GM11168 (cell line): Measurements from ENCODE around the gene MTHFD2.
"Not testable (repeated sequence)": the region's sequence is repeated elsewhere in the genome, so short reads cannot be mapped to it uniquely, and the experiment has no call there.

Experiments used
- in situ Hi-C: fragments of 300-500 bp; cut with MboI; formaldehyde crosslinking; loops from one replicate; pipeline ENCODE4 v1.12.0; 2022; ENCODE audit warnings: low sequenced_read_pairs; ENCODE audit not compliant: unreplicated experiment

MTHFD2 gene

DNA sequence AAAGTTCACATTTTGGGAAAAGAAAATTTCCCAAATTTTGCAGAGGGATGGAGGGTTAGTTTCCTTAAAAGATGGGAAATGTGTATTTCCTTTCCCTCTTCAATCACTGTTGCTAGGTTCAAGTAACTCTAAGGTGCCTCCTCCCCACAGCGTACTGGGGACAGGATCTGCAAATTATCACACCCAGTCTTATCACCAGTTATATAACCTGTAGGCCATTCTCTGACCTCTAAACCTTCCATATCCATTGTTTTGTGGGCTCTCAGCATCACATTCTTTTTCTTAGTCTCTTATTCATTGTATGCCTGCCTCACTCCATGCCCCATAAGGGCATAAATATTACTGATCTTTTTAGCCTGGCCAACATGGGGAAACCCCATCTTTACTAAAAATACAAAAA lies 3.6 kb upstream of the MTHFD2 start:
- in situ Hi-C loops: no loop called here

DNA sequence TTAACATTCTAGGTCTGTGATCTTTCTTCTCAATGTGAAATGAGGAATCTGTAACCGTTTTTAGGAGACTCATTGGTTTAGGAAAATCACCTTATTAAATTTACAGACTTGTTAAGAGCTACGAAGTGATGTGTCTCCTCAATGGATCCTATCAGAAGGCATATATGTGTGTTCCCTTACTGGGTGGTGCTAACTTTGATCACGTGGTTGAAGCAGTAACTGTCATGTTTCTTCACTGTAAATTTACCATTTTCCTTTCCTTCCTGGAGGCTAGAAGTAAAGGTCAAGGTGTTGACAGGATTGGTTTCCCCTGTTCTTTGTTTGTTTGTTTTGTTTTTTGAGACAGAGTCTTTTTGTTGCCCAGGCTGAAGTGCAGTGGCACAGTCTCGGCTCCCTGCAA lies 1.4 kb upstream of the MTHFD2 start:
- in situ Hi-C loops: no loop called here

DNA sequence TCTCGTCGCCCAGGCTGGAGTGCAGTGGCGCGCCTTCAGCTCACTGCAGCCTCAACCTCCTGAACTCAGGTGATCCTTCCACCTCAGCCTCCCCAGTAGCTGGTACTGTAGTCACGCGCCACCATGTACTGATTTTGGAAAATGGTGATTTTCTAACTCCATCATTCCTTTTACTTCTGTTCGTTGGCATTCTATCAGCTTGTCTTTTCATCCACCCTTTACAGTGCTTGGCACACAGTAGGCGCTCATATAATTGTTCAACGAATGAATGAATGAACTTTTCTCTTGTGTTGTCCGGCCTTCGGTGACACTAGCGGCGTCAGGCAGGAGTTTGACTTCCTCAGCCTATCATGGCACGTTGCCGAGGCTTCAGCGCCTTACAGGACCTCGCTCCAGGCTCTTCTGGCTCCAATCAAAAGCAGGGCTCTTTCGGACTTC lies 373 bp upstream of the MTHFD2 start:
- in situ Hi-C loops: no loop called here

DNA sequence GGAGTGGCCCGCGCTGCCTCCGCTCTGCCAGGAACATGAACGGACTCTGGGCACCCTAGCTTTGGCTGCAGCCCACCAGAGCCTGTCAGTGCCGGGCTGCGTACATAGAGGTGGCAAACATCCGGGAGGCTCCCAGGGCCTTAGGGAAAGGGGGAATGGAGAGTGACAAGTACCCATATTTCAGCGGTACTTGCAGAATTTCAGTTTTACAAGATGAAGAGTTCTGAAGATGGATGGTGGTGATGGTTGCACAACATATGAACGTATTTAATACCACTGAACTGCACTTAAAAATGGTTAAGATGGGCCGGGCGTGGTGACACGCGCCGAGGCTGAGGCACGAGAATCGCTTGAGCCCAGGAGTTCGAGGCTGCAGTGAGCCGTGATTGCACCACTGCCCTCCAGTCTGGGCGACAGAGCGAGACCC lies 873 bp downstream of the MTHFD2 start:
- in situ Hi-C loops: no loop called here

DNA sequence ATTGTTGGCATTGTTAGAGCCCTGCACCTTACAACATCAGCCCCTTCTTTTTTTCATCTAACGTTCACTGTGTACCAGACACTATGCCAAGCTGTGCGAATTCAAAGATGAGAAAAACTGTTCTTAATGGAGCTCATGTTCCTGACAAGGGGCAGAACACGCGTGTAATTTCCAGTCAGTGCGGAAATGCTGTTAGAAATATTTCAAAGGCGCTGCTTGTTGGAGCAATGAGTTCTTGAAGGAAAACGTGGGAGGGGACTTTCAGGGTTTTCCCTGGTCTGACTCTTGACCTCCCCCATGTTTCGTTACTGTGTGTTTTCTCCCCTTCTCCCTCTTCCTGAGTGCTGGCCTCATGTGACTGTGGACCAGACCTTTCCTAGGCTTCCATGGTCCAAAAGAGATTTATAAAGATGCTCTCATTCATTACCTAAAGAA lies 1.5 kb downstream of the MTHFD2 start:
- in situ Hi-C loops: no loop called here

DNA sequence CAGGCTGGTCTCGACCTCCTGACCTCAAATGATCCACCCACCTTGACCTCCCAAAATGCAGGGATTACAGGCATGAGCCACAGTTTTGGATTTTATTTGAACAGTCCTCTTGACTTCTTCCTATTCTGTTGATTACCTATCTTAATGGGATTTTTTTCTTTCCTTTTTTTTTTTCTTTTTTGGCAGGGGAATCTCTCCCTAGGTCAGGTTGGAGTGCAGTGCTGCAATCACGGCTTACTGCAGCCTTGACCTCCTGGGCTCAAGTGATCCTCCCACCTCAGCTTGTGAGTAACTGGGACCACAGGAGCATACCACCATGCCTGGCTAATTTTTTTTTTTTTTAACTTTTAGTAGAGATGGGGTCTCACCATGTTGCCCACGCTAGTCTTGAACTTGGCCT lies 2.8 kb downstream of the MTHFD2 start:
- in situ Hi-C loops: no loop called here

DNA sequence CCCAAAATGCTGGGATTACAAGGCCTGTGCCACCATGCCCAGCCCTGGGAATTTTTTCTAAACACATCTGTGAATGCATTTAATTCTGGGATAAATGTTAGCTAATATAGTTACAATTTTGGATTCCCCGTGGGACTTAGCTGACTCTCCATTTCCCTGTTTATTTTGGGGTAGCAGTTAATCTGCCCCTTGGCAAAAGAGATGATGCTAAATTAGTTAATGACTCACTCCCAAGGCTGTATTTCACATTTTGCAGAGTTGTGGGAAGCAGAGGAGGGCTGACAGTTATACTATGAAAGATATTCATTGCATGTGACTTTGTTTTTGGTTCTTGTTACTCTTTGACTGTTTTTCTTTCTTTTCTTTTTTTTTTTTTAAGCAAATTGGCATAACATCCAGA lies 3.2 kb downstream of the MTHFD2 start:
- in situ Hi-C loops: no loop called here

DNA sequence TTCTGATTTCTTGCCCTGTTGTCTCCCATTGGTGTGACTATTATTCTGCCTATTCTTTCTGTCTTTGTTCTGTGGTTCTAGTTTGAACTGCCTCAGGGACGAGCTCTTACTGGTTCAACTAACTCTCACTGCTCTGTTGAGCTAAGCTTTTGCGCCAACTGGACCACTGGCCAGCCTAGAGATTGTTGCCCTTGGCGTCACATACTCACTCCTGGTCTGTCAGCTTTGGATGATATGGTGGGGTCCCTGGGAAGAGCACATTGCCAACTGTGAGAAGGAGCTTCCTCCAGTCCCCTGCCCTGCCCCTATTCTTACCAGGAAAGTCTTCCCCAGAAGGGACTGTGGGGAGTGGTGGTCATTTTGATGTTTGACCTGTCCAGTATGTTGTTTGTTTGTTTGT lies 6.0 kb downstream of the MTHFD2 start:
- in situ Hi-C loops: no loop called here

DNA sequence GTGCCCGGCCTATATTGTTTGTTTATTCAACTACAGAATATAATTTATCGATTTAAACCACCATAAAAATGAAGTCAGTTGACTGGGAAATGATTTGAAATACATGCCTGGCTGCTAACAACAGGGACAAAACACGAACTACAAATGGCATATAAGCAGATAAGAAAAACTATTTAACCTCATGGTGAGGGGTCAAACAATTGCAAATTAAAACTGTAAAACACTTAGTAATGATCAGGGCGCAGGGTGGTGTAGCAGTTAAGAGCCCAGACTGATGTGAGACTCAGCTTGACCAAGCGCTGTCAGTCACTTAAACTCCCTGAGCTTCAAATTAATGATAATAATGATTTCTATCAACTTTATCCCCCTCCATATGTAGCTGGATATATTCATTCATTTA lies 6.7 kb downstream of the MTHFD2 start:
- in situ Hi-C loops: no loop called here

DNA sequence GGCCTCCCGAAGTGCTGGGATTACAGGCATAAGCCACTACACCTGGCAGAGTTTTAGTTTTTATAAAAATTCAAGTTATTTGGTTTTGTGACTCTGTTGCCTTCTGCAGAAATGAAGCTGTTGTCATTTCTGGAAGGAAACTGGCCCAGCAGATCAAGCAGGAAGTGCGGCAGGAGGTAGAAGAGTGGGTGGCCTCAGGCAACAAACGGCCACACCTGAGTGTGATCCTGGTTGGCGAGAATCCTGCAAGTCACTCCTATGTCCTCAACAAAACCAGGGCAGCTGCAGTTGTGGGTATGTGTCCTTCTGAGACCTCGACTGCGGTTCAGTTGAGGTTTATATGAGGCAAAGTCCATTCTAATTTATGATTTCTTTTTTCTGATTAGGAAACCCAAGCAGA lies 7.2 kb downstream of the MTHFD2 start:
- in situ Hi-C loops: no loop called here

DNA sequence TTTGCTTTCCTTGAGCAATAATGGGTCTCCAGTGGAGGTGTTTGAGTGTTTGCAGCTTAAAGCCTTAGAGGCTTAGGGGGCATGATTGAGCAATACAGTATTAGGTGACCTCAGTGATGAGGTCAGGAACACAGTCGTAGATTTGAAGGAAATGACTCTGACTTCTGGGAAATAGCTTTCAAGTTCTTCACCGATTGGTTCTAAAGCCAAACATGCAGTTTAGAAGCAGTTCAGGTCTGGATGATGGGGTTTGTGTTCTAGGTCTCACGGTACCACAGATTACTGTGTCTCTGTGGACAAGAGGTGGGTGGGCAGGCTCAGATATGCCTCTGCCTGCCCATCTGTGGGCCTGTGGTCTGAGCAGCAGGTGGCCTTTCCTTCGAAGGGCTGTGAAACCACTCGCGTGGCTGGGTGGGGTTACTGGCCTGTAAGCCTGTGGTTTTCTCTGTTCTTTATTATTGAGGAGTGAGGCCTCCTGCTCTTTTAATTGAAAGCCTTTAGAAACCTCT lies 7.8 kb downstream of the MTHFD2 start:
- in situ Hi-C loops: no loop called here

DNA sequence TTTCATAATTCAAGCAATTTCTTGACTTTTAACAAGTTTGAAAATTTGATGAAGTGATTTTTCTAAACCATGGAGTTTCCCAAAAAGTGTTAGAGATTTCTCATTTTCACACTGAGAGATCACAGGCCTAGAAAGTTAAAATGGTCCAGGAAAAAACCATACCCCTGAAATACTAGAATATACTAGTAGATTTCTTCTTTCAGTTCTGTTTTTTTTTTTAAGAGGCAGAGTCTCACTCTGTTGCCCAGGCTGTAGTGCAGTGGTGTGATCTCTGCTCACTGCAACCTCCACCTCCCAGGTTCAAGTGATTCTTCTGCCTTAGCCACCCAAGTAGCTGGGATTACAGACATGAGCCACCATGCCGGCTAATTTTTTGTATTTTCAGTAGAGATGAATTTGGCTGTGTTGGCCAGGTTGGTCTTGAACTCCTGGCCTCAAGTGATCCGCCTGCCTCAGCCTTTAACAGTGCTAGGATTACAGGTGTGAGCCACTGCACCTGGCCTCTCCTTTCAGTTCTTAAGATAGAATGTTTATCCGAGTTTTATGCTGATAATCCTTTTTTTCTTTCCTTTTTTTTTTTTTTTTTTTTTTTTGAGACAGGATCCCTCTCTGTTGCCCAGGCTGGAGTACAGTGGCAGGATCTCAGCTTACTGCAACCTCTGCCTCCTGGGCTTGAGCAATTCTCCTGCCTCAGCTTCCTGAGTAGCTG lies 14.4 kb downstream of the MTHFD2 start:
- in situ Hi-C loops: no loop called here

DNA sequence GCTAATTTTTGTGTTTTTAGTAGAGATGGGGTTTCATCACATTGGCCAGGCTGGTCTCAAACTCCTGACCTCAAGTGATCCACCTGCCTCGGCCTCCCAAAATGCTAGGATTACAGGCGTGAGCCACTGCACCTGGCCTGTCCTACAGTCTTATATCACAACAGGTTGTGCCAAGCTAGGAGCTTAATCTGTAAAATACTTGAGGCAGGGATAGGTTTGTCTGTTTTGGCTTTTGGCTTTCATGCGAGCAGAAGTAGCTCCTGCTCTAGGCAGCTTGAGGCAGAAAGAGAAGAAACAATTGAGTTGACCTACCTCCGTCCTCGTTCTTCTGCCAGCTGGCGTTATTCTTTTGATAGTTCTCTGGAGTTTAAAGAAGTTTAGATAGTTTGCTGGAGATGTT lies 17.4 kb downstream of the MTHFD2 start:
- in situ Hi-C loops: not testable (repeated sequence)

DNA sequence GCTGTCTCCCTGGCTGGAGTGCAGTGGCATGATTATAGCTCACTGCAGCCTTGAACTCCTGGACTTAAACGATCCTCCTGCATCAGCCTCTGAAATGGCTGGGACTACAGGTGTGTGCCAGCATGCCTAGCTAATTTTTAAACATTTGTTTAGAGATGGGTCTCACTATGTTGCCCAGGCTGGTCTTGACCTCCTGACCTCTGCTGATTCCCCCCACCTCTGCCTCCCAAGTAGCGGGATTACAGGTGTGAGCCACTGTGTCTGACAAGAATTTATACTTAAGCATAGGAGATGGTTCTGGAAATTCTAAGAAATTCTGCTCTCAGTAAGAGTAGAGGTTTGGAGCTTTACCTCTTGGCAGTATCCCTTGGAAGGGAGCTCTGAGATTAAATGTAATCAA lies 18.2 kb downstream of the MTHFD2 start:
- in situ Hi-C loops: no loop called here

DNA sequence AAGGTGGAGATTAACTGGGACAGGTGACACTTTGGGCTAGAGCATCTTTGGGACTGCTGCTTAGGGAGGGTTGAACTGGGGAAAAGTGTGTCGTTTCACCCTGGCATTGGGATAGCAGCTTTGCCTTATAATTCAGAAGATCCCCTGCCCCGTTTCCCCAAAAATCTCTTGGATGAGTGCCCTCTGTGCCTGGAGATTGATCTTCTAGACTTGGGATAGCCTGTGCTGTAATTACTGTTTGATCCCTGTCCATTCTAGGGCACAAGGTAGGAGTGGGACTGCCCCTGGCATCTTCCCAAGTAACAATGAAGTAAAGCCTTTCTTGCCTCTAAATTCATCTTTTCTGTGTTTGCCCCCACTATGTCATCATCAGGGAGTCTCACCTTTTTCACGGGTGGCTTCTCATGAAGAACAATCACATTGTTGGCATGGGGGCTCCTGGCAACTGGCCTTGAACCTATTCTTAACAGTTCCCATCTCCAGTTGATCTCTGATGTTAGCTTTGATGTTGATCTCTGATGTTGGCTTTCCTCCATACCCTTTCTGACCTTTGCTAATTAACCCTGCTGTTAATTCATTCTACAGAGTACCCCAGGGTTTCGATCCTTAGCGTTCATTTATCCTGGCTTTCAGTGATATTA lies 21.6 kb downstream of the MTHFD2 start:
- in situ Hi-C loops: no loop called here

DNA sequence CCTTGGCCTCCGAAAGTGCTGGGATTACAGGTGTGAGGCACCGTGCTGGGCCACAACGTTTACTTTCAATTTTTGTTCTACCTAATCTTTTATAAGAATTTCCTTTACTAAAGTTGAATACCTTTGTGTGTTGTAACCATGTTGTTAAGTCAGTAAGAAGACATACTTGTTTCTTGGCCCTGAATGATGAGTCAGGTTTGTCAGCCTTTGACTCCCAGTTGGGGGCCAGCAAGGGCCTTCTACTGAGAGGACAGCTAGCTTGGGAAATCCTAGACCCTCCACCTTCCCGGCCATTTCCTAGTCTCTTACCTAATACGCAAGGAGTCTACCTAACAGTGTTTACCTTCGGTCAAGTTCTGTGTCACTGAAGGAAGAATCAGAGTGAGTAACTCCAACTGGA lies 22.7 kb downstream of the MTHFD2 start:
- in situ Hi-C loops: no loop called here

DNA sequence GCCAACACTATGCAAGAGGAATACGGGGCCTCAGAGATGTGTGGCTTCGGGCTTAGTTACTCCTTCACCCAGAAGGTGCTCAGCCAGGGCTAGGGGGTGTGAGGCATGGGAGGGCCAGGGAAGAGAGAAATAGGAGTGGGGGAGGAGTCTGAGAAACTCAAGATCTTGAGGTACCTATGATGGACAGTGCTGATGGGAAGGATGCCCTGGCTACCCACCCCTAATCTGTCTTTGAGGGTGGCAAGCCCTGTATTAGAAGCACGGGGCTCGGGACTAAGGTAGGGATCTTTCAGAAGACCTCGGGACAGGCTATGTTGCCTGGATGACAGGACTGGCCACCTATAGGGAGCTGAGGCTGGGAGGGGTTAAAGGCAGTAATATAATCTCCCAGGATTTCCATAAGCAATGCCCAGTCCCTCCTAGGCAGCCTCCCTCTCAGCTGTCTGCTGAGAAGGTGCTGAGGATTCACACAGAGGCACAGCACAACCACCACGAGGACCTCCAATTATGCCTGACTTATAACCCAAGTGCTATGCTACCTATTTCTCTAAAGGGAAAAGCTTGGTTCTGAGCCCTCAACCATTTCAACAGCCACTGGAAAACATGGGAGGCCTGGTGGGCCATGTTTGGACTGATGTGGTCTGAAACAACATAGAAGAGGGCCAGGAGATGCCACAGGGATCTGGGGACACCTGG lies 23.3 kb downstream of the MTHFD2 start:
- in situ Hi-C loops: no loop called here

DNA sequence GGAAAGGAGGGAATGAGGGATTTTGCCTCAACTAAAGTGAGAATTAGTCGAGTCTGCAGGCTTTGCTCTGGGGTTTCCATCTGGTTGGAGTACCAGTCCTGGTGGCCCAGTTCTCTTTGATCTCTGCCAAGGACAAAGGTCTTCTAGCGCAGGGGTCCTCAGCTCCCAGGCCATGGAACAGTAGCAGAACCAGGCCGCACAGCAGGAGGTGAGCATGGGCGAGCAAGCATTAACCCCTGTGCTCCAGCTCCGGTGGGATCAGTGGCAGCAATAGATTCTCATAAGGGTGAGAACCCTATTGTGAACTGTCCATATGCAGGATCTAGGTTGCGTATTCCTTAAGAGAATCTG lies 23.9 kb downstream of the MTHFD2 start:
- in situ Hi-C loops: no loop called here

DNA sequence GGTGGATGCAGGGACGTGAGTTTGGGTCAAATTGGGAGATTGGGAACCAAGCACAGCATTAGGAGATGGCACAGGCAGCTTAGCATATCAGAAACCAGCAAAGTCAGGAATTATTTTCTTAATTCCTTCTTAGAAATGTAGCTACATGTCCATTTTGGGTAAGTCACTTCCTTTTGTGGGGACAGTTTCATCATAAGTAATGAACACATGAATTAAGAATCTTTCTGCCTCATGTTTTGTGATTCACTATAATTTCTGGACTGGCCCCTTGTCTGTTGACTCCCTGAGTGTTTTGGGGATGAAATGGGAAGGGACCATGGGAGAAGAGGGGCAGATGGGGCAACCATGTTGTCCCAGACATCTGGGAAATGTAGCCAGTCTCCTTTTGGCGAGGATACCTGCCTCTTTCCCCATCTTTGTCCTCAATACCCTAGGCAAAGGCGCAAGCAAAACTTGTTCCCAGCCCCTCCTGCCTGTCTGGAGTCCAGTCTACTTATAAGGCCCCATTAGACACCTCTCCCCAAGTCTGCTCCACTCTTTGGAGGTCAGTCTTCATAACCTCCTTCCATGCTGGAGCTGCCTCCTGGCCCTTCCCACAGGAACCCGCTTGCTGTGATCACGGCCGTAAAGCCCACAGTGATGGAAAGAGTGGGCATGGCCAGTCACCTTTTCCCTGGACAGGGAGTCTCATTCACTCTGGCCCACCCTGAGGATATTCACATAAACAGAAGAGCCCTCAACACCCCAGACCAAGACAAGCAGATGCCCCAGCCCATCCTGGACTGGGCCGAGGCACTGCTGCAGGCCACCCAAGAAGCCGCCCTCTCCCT lies 25.7 kb downstream of the MTHFD2 start:
- in situ Hi-C loops: no loop called here

DNA sequence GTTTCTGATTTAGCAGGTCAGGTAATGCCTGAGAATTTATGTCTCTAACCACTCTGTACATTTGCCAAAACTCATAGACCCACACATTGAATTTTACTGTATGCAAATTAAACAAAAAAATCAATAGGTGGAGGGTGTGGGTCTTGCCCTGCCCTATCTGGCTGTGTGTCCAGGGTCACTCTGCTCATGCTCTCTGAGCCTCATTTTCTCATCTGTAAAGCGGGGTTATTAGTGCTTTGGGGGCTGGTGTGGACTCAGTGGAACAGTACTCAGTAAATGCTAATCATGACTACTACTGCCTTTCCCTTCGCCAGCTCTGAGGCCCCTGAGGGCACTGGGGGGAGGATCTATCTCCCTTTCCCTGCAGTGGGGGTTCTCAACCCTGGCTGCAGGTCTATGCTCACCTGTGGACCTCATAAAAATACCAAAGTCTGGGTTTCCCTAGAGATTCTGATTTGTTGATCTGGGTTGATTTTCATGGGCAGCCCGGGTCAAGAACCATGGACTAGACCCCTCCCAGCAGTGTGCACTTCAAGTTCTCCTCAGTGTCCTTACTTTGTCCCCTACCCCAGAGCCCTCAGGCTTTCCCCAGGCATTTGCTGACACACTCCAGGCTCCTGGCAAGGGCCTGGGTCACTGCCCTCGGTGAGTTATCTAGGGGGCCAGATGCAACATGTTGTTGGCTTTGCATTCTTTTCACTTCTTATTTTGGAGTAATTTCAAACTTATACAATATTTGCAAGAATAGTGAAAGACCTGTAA lies 27.5 kb downstream of the MTHFD2 start:
- in situ Hi-C loops: no loop called here
